ENCODE results near the gene RSPH10B2. TPM values are rescaled to one million over a fixed set of nuclear protein-coding genes. Genes with fewer than 3 reads are reported as not detected.
"Not testable (repeated sequence)": the region's sequence is repeated elsewhere in the genome, so short reads cannot be mapped to it uniquely, and the experiment has no call there.

Gene RSPH10B2
- total RNA-seq, 2 experiments from 2014 or later, result 0.63 to 1.1 TPM

DNA sequence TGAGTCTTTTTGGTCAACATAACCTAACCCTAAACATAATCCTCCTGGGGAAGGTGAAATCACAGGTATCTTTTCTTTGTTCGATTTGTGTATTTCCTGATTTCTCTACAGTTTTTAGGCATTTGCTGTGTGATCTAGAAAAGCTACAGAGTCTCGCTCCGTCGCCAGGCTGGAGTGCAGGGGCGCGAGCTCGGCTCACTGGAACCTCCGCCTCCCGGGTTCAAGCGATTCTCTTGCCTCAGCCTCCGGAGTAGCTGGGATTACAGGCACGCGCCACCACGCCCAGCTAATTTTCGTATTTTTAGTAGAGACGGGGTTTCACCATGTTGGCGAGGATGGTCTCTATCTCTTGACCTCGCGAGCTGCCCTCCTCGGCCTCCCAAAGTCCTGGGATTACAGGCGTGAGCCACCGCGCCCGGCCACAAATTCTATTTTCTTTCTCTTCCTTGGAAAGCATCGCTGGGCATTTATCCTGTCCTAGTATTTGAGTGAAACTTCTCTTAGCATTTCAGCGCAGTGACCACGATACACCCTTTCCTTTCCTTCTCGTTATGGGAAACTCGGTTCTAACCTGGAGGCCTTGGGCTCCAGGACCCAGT, 24.9 kb upstream of the RSPH10B2 start:
- H3K4me1 Mint-ChIP-seq (ENCODE audit: low read depth), result peaks cover 31% of the 10 kb centered on the region
- H3K27ac Mint-ChIP-seq, result peak overlapping the region; percentile 86
- not testable (repeated sequence) for DNase-seq; H3K27me3 Mint-ChIP-seq (ENCODE audit: low read depth); ATAC-seq; H3K9me3 Mint-ChIP-seq (ENCODE audit: insufficient read depth)
- ChIA-PET CTCF (interaction anchor here (0.8 kb wide), 1 partner anchor 9 kb away, joined by 3 read pairs; no protein-coding TSS in a partner anchor), POLR2A (interaction anchor here (0.9 to 1.0 kb wide), 2 partner anchors 22 to 283 kb away, joined by 3 to 4 read pairs; partner anchors contain the start of gene ZNF12)
- peak overlapping the region; percentile 95 for H3K4me3 Mint-ChIP-seq
- H3K36me3 Mint-ChIP-seq (ENCODE audit: low read depth), result peaks cover 39% of the 10 kb centered on the region

DNA sequence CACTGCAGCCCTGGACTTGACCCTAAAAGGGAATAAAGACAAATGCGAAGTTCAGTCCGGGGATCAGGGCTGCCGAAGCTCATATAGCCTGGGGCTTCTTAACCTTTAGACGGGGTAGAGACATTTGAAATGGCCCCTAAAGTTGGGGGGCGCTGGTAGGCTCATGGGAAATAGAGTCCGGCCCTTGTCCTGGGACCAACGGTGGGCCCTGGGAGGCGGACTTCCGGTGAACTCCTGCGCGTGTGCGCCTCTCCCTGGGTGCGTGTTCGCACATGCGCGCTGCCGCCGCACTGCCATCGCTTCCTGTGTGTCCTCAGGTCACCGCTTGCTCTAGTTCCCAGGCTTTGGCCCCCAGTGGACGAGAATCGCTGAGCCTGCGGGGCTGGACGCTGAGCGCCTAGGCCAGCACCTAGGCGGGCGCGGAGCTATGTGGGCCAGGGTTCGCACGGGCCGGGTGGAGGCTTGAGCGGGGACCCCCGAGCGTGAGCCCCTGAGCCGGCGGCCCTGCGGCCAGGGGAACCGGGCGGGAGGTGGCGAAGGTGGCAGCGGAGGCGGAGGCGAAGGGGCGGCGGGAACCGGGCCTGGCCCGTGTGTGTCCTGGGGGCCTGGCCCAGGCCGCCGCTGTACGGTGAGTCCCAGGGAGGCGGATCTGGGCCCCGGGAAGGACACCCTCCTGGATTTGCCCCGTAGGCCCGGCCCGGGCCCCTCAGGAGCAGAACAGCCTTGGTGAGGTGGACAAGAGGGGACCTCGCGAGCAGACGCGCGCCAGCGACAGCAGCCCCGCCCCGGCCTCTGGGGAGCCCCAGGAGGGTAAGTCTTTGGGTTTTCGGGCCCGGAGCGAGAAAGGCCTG, 24.2 kb upstream of the RSPH10B2 start:
- peaks cover 46% of the 10 kb centered on the region for H3K36me3 Mint-ChIP-seq (ENCODE audit: low read depth)
- DNase-seq (peak; percentile 89), ATAC-seq (peak; percentile 99)
- H3K4me1 Mint-ChIP-seq (ENCODE audit: low read depth), result peaks cover 31% of the 10 kb centered on the region
- ChIA-PET CTCF (interaction anchor here (0.8 kb wide), 1 partner anchor 9 kb away, joined by 3 read pairs; no protein-coding TSS in a partner anchor), POLR2A (interaction anchor here (0.9 to 1.0 kb wide), 2 partner anchors 23 to 284 kb away, joined by 3 to 4 read pairs; partner anchors contain the start of gene ZNF12)
- peak overlapping the region; percentile 86 for H3K27ac Mint-ChIP-seq
- no peaks in the 10 kb centered on the region for H3K27me3 Mint-ChIP-seq (ENCODE audit: low read depth)
- peak overlapping the region; percentile 95 for H3K4me3 Mint-ChIP-seq
- peaks cover 4% of the 10 kb centered on the region for H3K9me3 Mint-ChIP-seq (ENCODE audit: insufficient read depth)

DNA sequence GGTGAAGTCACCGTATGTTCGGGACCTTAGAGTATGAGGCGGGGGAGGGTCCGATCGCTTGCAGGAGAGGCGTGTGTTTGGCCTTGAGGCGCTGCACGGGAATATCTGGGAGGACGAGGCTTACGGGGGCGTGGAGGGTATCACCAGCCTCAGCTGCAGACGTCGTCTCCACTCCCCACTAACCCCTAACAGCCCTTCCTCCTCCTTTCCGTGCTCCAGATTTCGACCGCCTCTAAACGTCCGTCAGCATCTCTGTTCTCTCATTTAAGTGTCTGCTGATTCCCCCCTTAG, 23.6 kb upstream of the RSPH10B2 start:
- H3K27ac Mint-ChIP-seq, result peak overlapping the region; percentile 86
- H3K9me3 Mint-ChIP-seq (ENCODE audit: insufficient read depth), result peaks cover 4% of the 10 kb centered on the region
- DNase-seq (peak; percentile 42), ATAC-seq (no peak)
- ChIA-PET CTCF (no interaction called here), POLR2A (interaction anchor here (0.5 to 0.9 kb wide), 2 partner anchors 285 to 968 kb away, joined by 3 to 4 read pairs; no protein-coding TSS in a partner anchor)
- peaks cover 27% of the 10 kb centered on the region for H3K4me1 Mint-ChIP-seq (ENCODE audit: low read depth)
- no peaks in the 10 kb centered on the region for H3K27me3 Mint-ChIP-seq (ENCODE audit: low read depth)
- H3K4me3 Mint-ChIP-seq, result peak overlapping the region; percentile 95
- H3K36me3 Mint-ChIP-seq (ENCODE audit: low read depth), result peaks cover 51% of the 10 kb centered on the region

DNA sequence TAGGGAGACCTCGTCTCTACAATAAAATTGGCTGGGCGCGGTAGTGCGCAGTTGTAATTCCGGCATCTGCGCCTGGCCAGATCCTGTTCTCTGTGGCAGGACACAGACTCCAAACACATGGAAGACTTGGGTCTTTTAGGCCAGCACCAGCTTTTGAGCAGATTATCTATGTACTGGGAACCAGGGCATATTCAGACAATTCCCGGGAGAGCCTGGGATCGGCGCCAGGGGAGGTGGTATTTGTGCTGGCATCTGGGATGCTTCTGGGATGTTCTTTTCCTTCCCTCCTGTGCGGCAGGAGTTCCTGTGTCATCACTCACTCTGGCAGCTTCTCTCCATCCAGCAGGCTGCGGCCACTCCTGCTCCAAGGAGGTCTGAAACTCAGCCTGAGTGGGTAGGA, 15.5 kb upstream of the RSPH10B2 start:
- H3K4me1 Mint-ChIP-seq (ENCODE audit: low read depth); H3K9me3 Mint-ChIP-seq (ENCODE audit: insufficient read depth); H3K27ac Mint-ChIP-seq; H3K4me3 Mint-ChIP-seq; DNase-seq; ATAC-seq; CTCF ChIA-PET; POLR2A ChIA-PET; H3K27me3 Mint-ChIP-seq (ENCODE audit: low read depth): not testable (repeated sequence)
- peaks cover 54% of the 10 kb centered on the region for H3K36me3 Mint-ChIP-seq (ENCODE audit: low read depth)

DNA sequence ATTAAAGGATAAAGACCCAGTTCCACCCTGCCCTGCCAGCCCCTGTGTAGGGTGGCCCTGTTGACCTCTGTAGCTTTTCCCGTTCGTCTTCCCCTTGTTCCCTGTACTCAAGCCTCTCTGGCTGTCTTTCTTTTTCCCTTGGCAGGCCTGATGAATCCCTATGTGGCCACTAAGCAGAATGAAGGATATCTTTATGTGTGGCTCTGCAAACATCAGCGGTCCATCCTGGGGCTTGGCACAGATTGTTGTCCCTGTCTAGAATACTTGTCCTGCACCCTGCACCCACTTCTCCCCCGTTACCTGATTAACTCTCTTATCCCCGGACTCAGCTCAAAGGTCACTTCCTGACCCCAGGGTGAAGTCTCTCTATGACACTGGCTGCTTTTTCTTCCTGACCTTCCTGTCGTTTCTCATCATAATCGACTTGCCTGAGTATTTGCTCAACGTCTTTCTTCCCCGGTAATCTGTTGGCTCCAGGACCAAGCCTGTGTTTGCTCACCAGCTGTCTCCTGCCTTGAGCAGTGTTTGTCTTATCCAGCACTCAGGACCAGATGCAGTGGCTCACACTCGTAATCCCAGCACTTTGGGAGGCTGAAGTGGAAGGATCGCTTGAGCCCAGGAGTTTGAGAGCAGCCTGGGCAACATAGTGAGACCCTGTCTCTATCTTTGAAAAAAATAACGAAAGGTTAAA, 9.3 kb upstream of the RSPH10B2 start:
- not testable (repeated sequence) for H3K4me3 Mint-ChIP-seq

DNA sequence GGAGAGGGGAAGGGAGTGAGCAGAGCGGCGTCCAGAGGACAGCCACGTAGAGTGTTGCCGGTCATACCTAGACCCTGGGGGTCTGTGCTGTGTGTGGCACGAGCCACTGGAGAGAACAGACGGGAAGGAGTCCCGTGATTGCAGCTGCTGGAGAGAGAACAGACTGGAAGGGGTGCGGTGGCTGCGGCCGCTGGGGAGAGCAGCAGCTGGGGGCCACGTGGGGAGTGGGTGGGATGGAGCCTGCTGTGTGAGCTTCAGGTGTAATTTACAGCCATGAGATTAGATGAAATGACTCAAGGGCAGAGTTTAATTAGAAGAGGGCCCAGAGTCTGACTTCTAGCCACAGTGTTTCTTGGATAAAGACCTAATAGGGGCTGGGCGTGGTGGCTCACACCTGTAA, 4.6 kb upstream of the RSPH10B2 start:
- H3K4me1 Mint-ChIP-seq (ENCODE audit: low read depth); H3K4me3 Mint-ChIP-seq; H3K9me3 Mint-ChIP-seq (ENCODE audit: insufficient read depth); H3K27ac Mint-ChIP-seq; CTCF ChIA-PET; DNase-seq; H3K27me3 Mint-ChIP-seq (ENCODE audit: low read depth); ATAC-seq; POLR2A ChIA-PET: not testable (repeated sequence)
- peaks cover 15% of the 10 kb centered on the region for H3K36me3 Mint-ChIP-seq (ENCODE audit: low read depth)

More for the DNA sequence above, 9.3 kb upstream of the RSPH10B2 start:
- Mint-ChIP-seq H3K36me3 (ENCODE audit: low read depth) (peaks cover 29% of the 10 kb centered on the region), H3K27ac (peak overlapping the region; percentile 40)
- POLR2A ChIA-PET; H3K27me3 Mint-ChIP-seq (ENCODE audit: low read depth); ATAC-seq; DNase-seq; H3K4me1 Mint-ChIP-seq (ENCODE audit: low read depth); CTCF ChIA-PET; H3K9me3 Mint-ChIP-seq (ENCODE audit: insufficient read depth): not testable (repeated sequence)

DNA sequence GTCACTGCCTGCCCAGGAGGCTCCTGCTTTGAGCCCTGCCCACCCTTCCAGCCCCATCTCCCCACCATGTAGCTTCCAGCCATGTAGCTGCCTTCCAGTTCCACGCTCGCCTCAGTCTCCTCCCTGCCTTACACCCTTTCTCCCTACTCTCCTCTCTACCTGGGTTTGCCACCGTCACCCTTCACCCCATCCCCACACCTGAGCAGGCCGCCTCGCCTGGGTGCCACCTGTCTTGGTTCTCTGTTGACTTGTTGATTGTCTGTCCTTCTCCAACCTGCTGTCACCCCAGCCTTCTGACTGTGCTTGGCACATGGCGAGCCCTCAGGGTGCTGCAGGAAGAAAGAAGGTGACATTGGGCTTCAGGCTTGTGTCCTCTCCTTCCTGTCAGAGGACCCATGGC, 3.7 kb upstream of the RSPH10B2 start:
- H3K36me3 Mint-ChIP-seq (ENCODE audit: low read depth); POLR2A ChIA-PET; H3K4me1 Mint-ChIP-seq (ENCODE audit: low read depth); DNase-seq; H3K9me3 Mint-ChIP-seq (ENCODE audit: insufficient read depth); H3K4me3 Mint-ChIP-seq; H3K27me3 Mint-ChIP-seq (ENCODE audit: low read depth); H3K27ac Mint-ChIP-seq; CTCF ChIA-PET: not testable (repeated sequence)
- peak; percentile 18 for ATAC-seq

DNA sequence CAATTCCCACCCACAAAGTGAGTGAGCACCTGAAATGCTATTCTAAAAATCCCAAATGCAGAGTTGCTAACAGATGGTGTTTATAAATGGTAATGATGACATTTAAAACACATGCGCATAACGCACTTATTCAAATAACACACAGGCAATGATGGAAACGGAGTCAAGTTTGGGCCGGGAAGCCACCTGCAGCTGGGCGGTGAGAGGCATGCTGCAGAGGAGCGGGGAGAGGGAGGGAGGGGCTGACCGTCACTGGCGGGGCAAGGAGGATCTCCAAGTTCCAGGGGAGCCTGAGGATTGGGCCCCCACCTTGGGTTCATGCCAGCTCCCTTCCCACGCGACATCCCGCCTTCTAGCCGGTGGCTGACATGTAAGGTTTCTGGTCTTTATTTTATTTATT, 7.3 kb downstream of the RSPH10B2 start:
- CTCF ChIA-PET; H3K27me3 Mint-ChIP-seq (ENCODE audit: low read depth); H3K4me3 Mint-ChIP-seq; H3K36me3 Mint-ChIP-seq (ENCODE audit: low read depth); POLR2A ChIA-PET; H3K4me1 Mint-ChIP-seq (ENCODE audit: low read depth); H3K9me3 Mint-ChIP-seq (ENCODE audit: insufficient read depth); H3K27ac Mint-ChIP-seq; ATAC-seq; DNase-seq: not testable (repeated sequence)

DNA sequence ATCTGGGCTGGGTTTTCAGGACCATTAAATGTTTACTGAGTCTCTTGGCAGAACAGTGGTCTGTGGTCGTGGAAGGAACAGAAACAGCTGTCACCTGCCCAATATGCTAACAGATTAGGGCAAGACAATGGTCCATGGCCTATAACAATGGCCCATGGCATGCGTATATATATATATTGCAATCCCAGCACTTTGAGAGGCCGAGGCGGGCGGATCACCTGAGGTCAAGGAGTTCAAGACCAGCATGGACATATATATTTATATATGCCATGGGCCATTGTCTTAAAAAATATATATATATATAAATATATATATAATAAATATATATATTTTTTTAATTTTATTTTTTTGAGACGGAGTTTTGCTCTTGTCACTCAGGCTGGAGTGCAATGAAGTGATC, 27.7 kb downstream of the RSPH10B2 start:
- CTCF ChIA-PET; H3K4me3 Mint-ChIP-seq; H3K27ac Mint-ChIP-seq; ATAC-seq; H3K27me3 Mint-ChIP-seq (ENCODE audit: low read depth); DNase-seq; H3K4me1 Mint-ChIP-seq (ENCODE audit: low read depth); H3K36me3 Mint-ChIP-seq (ENCODE audit: low read depth); POLR2A ChIA-PET; H3K9me3 Mint-ChIP-seq (ENCODE audit: insufficient read depth): not testable (repeated sequence)

DNA sequence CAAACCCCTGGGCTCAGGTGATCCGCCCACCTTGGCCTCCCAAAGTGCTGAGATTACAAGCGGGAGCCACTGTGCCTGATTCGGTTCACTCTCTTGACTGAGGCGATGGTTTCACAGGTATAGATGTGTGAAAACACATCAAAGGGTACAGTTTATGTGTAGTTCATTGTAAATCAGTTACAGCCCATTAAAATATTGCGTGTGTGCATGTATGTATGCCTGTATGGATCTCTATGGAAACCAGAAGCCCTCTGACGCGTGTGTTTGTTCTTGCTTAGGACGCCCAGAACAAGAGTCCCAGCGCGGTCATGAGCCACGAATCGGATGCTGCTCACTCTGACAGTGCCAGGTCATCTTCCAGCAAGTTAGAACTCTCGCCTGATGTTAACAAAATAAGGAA, 35.5 kb downstream of the RSPH10B2 start:
- CTCF ChIA-PET; H3K27me3 Mint-ChIP-seq (ENCODE audit: low read depth); H3K4me1 Mint-ChIP-seq (ENCODE audit: low read depth); POLR2A ChIA-PET; DNase-seq; H3K9me3 Mint-ChIP-seq (ENCODE audit: insufficient read depth); H3K4me3 Mint-ChIP-seq; H3K36me3 Mint-ChIP-seq (ENCODE audit: low read depth); ATAC-seq; H3K27ac Mint-ChIP-seq: not testable (repeated sequence)

DNA sequence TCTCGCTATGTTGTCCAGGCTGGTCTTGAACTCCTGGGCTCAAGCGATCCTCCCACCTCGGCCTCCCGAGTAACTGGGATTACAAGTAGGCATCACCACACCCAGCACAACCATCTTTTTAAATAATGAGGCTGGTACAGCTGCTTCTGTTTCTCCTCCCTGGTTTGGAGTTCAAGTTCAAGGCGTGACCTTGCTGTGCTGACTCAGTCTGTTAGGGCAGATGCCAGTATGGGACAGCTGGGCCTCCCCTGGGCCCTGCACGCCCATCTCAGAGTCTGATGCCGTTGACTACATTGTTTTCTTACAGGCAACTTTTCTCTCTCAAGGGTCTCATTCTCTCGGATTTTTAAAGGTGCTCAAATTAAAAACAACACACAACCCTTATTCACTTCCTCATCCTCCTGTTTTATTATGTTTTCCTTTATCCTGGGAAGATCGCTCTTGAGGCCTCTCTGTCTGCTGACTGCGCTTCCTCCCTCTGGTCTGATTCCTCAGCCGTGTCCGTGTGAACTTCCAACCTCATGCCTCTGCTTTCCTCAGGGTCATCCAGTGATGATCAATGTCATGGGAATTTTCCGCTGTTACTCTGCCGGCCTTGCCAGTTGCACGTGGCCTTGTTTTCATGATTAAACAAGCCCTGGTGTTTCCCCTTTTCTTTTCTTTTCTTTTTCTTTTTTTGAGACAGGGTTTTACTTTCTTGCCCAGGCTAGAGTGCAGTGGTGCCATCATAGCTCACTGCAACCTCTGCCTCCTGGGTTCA, 38.4 kb downstream of the RSPH10B2 start:
- POLR2A ChIA-PET; CTCF ChIA-PET; H3K4me3 Mint-ChIP-seq; H3K4me1 Mint-ChIP-seq (ENCODE audit: low read depth); DNase-seq; ATAC-seq; H3K9me3 Mint-ChIP-seq (ENCODE audit: insufficient read depth); H3K27ac Mint-ChIP-seq; H3K36me3 Mint-ChIP-seq (ENCODE audit: low read depth); H3K27me3 Mint-ChIP-seq (ENCODE audit: low read depth): not testable (repeated sequence)

All from activated CD8-positive, alpha-beta T cell treated with anti-CD3 and anti-CD28 coated beads, Interleukin-2, amount 10 ng/mL, durations not matched to agents 7 days and 5 days (primary cell).